Body of pancreas (tissue), 4 donors: ENCODE results near the gene ARHGAP32. TPM values are rescaled to one million over a fixed set of nuclear protein-coding genes. Genes with fewer than 3 reads are reported as not detected.

Experiments used
- ATAC-seq: fragments of 150-250 bp; one replicate; pipeline ENCODE4 v1.9.1; 2016
- DNase-seq, 4 donors: peaks; one replicate each; pipeline ENCODE4 v3.0.0-alpha.2; 2019
- H3K27ac ChIP-seq, 4 donors: fragments of 200-600 bp; sonication (generic); 1 replicate in 3 of 4; 2 replicates in 1 of 4; pipeline versions ENCODE4 v1.5.1 to v1.6.1; 2016 to 2019; ENCODE audit warnings: mild to moderate bottlenecking in 1 of 4, mixed read lengths in 1 of 4, moderate library complexity in 1 of 4
- H3K27me3 ChIP-seq, 2 donors: fragments of 200-600 bp; sonication (generic); one replicate each; pipeline ENCODE4 v1.6.0; 2016; ENCODE audit warnings: mild to moderate bottlenecking in 1 of 2
- H3K36me3 ChIP-seq, 2 donors: fragments of 200-600 bp; sonication (generic); replicated peaks in 1 of 2; 2 replicates each; pipeline ENCODE4 v1.5.1; 2016; ENCODE audit warnings: low read depth in 2 of 2; ENCODE audit not compliant: insufficient read depth in 1 of 2
- H3K4me1 ChIP-seq: fragments of 200-600 bp; sonication (generic); one replicate; pipeline ENCODE4 v1.6.0; 2016
- H3K4me3 ChIP-seq, 2 donors: fragments of 200-600 bp; sonication (generic); 1 replicate in 1 of 2; 2 replicates in 1 of 2; pipeline ENCODE4 v1.5.1; 2016 to 2019
- H3K9me3 ChIP-seq, 3 donors: fragments of 200-600 bp; sonication (generic); 1 replicate in 2 of 3; 2 replicates in 1 of 3; pipeline ENCODE4 v1.5.1; 2016
- CTCF ChIP-seq, 7 experiments: fragments of 450-650 bp in 4 of 7; fragments of 200-600 bp in 3 of 7; sonication (generic) in 3 of 7; IDR thresholded peaks; one replicate each; pipeline ENCODE4 v1.5.1; 2016 to 2019; ENCODE audit warnings: antibody characterized with exemption in 7 of 7
- POLR2A ChIP-seq, 3 donors: fragments of 450-650 bp; IDR thresholded peaks; one replicate each; pipeline ENCODE4 v1.6.1; 2016; ENCODE audit warnings: antibody characterized with exemption in 3 of 3, mild to moderate bottlenecking in 2 of 3
- WGBS, 2 donors: methylation state at CpG; one replicate each; pipeline ENCODE4 v1.1.5; 2017; 5-methylcytosine and 5-hydroxymethylcytosine counted together
- intact Hi-C: fragments of 100-400 bp; cut with DNase I; formaldehyde crosslinking; loops from one replicate; pipeline ENCODE4 v1.15.1; 2023
- total RNA-seq, 2 donors: library from RNA; depleted of rRNA; stranded (reverse); fragments of >200 nt; gene quantifications; one replicate each; pipeline ENCODE4 v1.1.0, GENCODE V29; 2016

ARHGAP32 gene
- total RNA-seq, 2 donors from 2014 or later: 26.0 to 30.4 TPM

- no peaks in the 10 kb centered on the region for H3K27me3 ChIP-seq
- no peak overlapping the region for H3K27ac ChIP-seq
- ATAC-seq (no peak), DNase-seq (no peak)
- peaks cover 0 to 4% (median 0%) of the 10 kb centered on the region in 3 donors for H3K9me3 ChIP-seq
- no peaks in the 10 kb centered on the region for H3K4me1 ChIP-seq
- intact Hi-C loops: no loop called here
- TF ChIP-seq POLR2A (IDR thresholded peaks at IDR 0.05) (no peak), CTCF (IDR thresholded peaks at IDR 0.05) (no peak)
- H3K36me3 ChIP-seq: no peaks in the 10 kb centered on the region
- H3K4me3 ChIP-seq: no peak overlapping the region
Measured at GRCh38 chr11:129102225-129102624, 89.9 kb downstream of the ARHGAP32 start.

GRCh38 chr11:129093283-129093682 is 98.8 kb downstream of the ARHGAP32 start:
- Histone ChIP-seq H3K27ac (no peak overlapping the region), H3K4me1 (no peaks in the 10 kb centered on the region), H3K36me3 (no peaks in the 10 kb centered on the region), H3K9me3 (no peaks in the 10 kb centered on the region), H3K27me3 (no peaks in the 10 kb centered on the region), H3K4me3 (no peak overlapping the region)
- WGBS, 2 donors: 87 to 94% methylated on average over 2 of the region's 2 CpGs
- no peak for DNase-seq
- ATAC-seq: no peak
- intact Hi-C loops: no loop called here
- TF ChIP-seq CTCF (IDR thresholded peaks at IDR 0.05) (no peak), POLR2A (IDR thresholded peaks at IDR 0.05) (no peak)

GRCh38 chr11:129090056-129090455 is 102.1 kb downstream of the ARHGAP32 start:
- no peak for TF ChIP-seq POLR2A (IDR thresholded peaks at IDR 0.05)
- TF ChIP-seq CTCF (IDR thresholded peaks at IDR 0.05): no peak
- H3K4me1 ChIP-seq: no peaks in the 10 kb centered on the region
- no peak for DNase-seq
- no peak overlapping the region for H3K4me3 ChIP-seq
- H3K9me3 ChIP-seq: no peaks in the 10 kb centered on the region
- 89 to 91% methylated on average over 1 of the region's 1 CpG for WGBS, 2 donors
- no peak for ATAC-seq
- intact Hi-C loops: no loop called here
- no peaks in the 10 kb centered on the region for H3K36me3 ChIP-seq
- no peak overlapping the region for H3K27ac ChIP-seq
- H3K27me3 ChIP-seq: no peaks in the 10 kb centered on the region

GRCh38 chr11:129089279-129089678 is 102.8 kb downstream of the ARHGAP32 start:
- DNase-seq: no peak
- Histone ChIP-seq H3K4me3 (no peak overlapping the region), H3K27ac (no peak overlapping the region), H3K4me1 (no peaks in the 10 kb centered on the region), H3K9me3 (no peaks in the 10 kb centered on the region), H3K27me3 (no peaks in the 10 kb centered on the region), H3K36me3 (no peaks in the 10 kb centered on the region)
- ATAC-seq: no peak
- intact Hi-C loops: no loop called here
- no peak for TF ChIP-seq POLR2A (IDR thresholded peaks at IDR 0.05)
- TF ChIP-seq CTCF (IDR thresholded peaks at IDR 0.05): no peak
- WGBS, 2 donors: 84 to 89% methylated on average over 5 of the region's 5 CpGs

GRCh38 chr11:129086976-129087375 is 105.1 kb downstream of the ARHGAP32 start:
- intact Hi-C loops: no loop called here
- DNase-seq (no peak), ATAC-seq (no peak)
- Histone ChIP-seq H3K36me3 (no peaks in the 10 kb centered on the region), H3K4me1 (no peaks in the 10 kb centered on the region), H3K9me3 (no peaks in the 10 kb centered on the region), H3K27ac (no peak overlapping the region), H3K27me3 (no peaks in the 10 kb centered on the region), H3K4me3 (no peak overlapping the region)
- WGBS, 2 donors: 71 to 92% methylated on average over 1 of the region's 1 CpG
- TF ChIP-seq POLR2A (IDR thresholded peaks at IDR 0.05): no peak
- no peak for TF ChIP-seq CTCF (IDR thresholded peaks at IDR 0.05)
